Measurements from ENCODE around the gene C10orf62. TPM values are rescaled to one million over a fixed set of nuclear protein-coding genes. Genes with fewer than 3 reads are reported as not detected.

C10orf62 gene
- total and polyA plus RNA-seq, 3 donors from 2014 or later: 108 to 373 (median 304) TPM

- H3K4me1 ChIP-seq: no peaks in the 10 kb centered on the region
- intact Hi-C loops (cut with DNase I; ENCODE audit: low total_unique reads): no loop called here
- no peaks in the 10 kb centered on the region for H3K9me3 ChIP-seq
- no peak overlapping the region for H3K27ac ChIP-seq
- no peak for TF ChIP-seq POLR2A (IDR thresholded peaks at IDR 0.05)
- TF ChIP-seq CTCF (IDR thresholded peaks at IDR 0.05): no peak
- 92 to 96% methylated on average over 3 to 13 of the region's 13 CpGs for WGBS, 2 donors
- no peaks in the 10 kb centered on the region for H3K36me3 ChIP-seq (ENCODE audit: low read depth, missing control alignments)
- DNase-seq: no peak
- no peak overlapping the region for H3K4me3 ChIP-seq
- H3K27me3 ChIP-seq: no peaks in the 10 kb centered on the region
Observed at GRCh38 chr10:97583476-97583875, 6.0 kb upstream of the C10orf62 start.

- Histone ChIP-seq H3K4me3 (no peak within 1 kb of the TSS), H3K36me3 (ENCODE audit: low read depth, missing control alignments) (no peaks in the 10 kb centered on the region), H3K9me3 (no peaks in the 10 kb centered on the region), H3K27me3 (no peaks in the 10 kb centered on the region), H3K4me1 (no peaks in the 10 kb centered on the region), H3K27ac (no peak within 1 kb of the TSS)
- 72% methylated on average over 4 to 5 of the region's 5 CpGs for WGBS, 2 donors
- intact Hi-C loops (cut with DNase I; ENCODE audit: low total_unique reads): no loop called here
- DNase-seq: peak; percentile 32
- TF ChIP-seq CTCF (IDR thresholded peaks at IDR 0.05) (no peak), POLR2A (IDR thresholded peaks at IDR 0.05) (no peak)
Observed at GRCh38 chr10:97584060-97584797, 5.3 kb upstream of the C10orf62 start, which contains the start of gene HOGA1. Gene HOGA1, plus strand, starts transcription at chr10:97584389. Its CDS starts 315 bp downstream, at chr10:97584704.

GRCh38 chr10:97584798-97585438, 4.6 kb upstream of the C10orf62 start:
- WGBS, 2 donors: 90 to 95% methylated on average over 4 to 5 of the region's 5 CpGs

GRCh38 chr10:97585439-97585811, 4.1 kb upstream of the C10orf62 start:
- Histone ChIP-seq H3K27me3 (no peaks in the 10 kb centered on the region), H3K27ac (no peak overlapping the region), H3K36me3 (ENCODE audit: low read depth, missing control alignments) (no peaks in the 10 kb centered on the region), H3K4me3 (no peak overlapping the region), H3K9me3 (no peaks in the 10 kb centered on the region), H3K4me1 (no peaks in the 10 kb centered on the region)
- intact Hi-C loops (cut with DNase I; ENCODE audit: low total_unique reads): no loop called here
- TF ChIP-seq POLR2A (IDR thresholded peaks at IDR 0.05) (no peak), CTCF (IDR thresholded peaks at IDR 0.05) (no peak)
- 78 to 91% methylated on average over 5 of the region's 5 CpGs for WGBS, 2 donors
- DNase-seq: no peak

More at GRCh38 chr10:97584798-97585438, 4.6 kb upstream of the C10orf62 start:
- DNase-seq: no peak
- TF ChIP-seq POLR2A (IDR thresholded peaks at IDR 0.05) (no peak), CTCF (IDR thresholded peaks at IDR 0.05) (no peak)
- no peaks in the 10 kb centered on the region for H3K9me3 ChIP-seq
- no peaks in the 10 kb centered on the region for H3K36me3 ChIP-seq (ENCODE audit: low read depth, missing control alignments)
- no peaks in the 10 kb centered on the region for H3K4me1 ChIP-seq
- intact Hi-C loops (cut with DNase I; ENCODE audit: low total_unique reads): no loop called here
- H3K27me3 ChIP-seq: no peaks in the 10 kb centered on the region
- H3K27ac ChIP-seq: no peak overlapping the region
- H3K4me3 ChIP-seq: no peak overlapping the region
